ENCODE data around the gene CEND1.

DNA sequence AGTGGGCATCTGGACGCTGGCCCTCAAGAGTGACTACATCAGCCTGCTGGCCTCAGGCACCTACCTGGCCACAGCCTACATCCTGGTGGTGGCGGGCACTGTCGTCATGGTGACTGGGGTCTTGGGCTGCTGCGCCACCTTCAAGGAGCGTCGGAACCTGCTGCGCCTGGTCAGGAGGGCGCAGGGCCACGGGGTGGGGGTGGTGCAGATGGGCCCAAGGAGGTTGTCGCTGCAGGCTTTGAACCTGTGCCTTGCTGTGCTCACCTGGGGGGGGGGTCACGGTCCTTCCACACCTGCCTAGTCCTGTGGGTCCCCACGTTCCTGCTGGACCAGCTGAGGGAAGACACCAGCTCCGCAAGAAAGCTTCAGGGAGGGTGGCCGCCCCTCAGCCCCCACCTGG, 46.4 kb upstream of the CEND1 start:
- TF ChIP-seq, protein P1, sequence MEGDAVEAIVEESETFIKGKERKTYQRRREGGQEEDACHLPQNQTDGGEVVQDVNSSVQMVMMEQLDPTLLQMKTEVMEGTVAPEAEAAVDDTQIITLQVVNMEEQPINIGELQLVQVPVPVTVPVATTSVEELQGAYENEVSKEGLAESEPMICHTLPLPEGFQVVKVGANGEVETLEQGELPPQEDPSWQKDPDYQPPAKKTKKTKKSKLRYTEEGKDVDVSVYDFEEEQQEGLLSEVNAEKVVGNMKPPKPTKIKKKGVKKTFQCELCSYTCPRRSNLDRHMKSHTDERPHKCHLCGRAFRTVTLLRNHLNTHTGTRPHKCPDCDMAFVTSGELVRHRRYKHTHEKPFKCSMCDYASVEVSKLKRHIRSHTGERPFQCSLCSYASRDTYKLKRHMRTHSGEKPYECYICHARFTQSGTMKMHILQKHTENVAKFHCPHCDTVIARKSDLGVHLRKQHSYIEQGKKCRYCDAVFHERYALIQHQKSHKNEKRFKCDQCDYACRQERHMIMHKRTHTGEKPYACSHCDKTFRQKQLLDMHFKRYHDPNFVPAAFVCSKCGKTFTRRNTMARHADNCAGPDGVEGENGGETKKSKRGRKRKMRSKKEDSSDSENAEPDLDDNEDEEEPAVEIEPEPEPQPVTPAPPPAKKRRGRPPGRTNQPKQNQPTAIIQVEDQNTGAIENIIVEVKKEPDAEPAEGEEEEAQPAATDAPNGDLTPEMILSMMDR (IDR thresholded peaks at IDR 0.05) = no peak
- TF ChIP-seq POLR2A (IDR thresholded peaks at IDR 0.05) = no peak

Data from testis (tissue), 2 donors.